SK-N-SH (cell line): Measurements from ENCODE around the gene KLHL2. TPM values are rescaled to one million over a fixed set of nuclear protein-coding genes. Genes with fewer than 3 reads are reported as not detected.

Experiments
- CTCF ChIA-PET: fragments of 300-600, 350-600 bp; formaldehyde crosslinking; extraction: SDS; loops from one replicate; lab custom pipeline; 2021; lab: Yijun Ruan, JAX
- POLR2A ChIA-PET: fragments of 350-600 bp; sonication (Branson Sonifier 250); formaldehyde crosslinking; extraction: SDS; loops from one replicate; lab custom pipeline; 2020; ENCODE audit warnings: antibody characterized with exemption, inconsistent platforms; lab: Yijun Ruan, JAX
- DNase-seq: peaks from one replicate; pipeline ENCODE4 v3.0.0; 2012
- H2AFZ ChIP-seq: fragments of 200-600 bp; sonication (generic); 2 replicates; pipeline ENCODE4 v1.8.1; 2016; ENCODE audit warnings: antibody characterized with exemption, mild to moderate bottlenecking, low read depth
- H3F3A ChIP-seq: fragments of 200-600 bp; sonication (generic); replicated peaks from 2 replicates; pipeline ENCODE3; 2016; ENCODE audit warnings: antibody characterized with exemption, mild to moderate bottlenecking; ENCODE audit not compliant: insufficient read depth
- H3K27ac ChIP-seq, 2 experiments: fragments of 200-500 bp in 1 of 2; fragments of 200-600 bp in 1 of 2; sonication (Bioruptor generic) in 1 of 2; sonication (generic), shearing (Covaris generic) in 1 of 2; 2 replicates each; pipeline versions ENCODE4 v1.5.1 to v1.6.1; 2014 to 2016; ENCODE audit warnings: low read depth in 2 of 2, inconsistent platforms in 1 of 2, low read length in 1 of 2, mild to moderate bottlenecking in 1 of 2, mixed read lengths in 1 of 2
- H3K27me3 ChIP-seq: fragments of 200-600 bp; sonication (generic), shearing (Covaris generic); 2 replicates; pipeline ENCODE4 v1.6.1; 2016; ENCODE audit warnings: mixed run types; ENCODE audit not compliant: insufficient read depth
- H3K36me3 ChIP-seq, 2 experiments: fragments of 200-500 bp in 1 of 2; fragments of 200-600 bp in 1 of 2; sonication (Bioruptor generic) in 1 of 2; sonication (generic) in 1 of 2; replicated peaks in 1 of 2; 2 replicates each; pipeline versions ENCODE3 to v1.5.1; 2014 to 2016; ENCODE audit warnings: low read length in 1 of 2, mild to moderate bottlenecking in 1 of 2; ENCODE audit not compliant: insufficient read depth in 2 of 2, control insufficient read depth in 1 of 2
- H3K4me1 ChIP-seq, 2 experiments: fragments of 200-500 bp in 1 of 2; fragments of 200-600 bp in 1 of 2; sonication (Bioruptor generic) in 1 of 2; sonication (generic), shearing (Covaris generic) in 1 of 2; 2 replicates each; pipeline versions ENCODE4 v1.5.1 to v1.6.1; 2014 to 2016; ENCODE audit warnings: low read depth in 1 of 2, low read length in 1 of 2, mixed run types in 1 of 2; ENCODE audit not compliant: insufficient read depth in 2 of 2, control insufficient read depth in 1 of 2
- H3K4me2 ChIP-seq: fragments of 200-600 bp; sonication (generic), shearing (Covaris generic); 2 replicates; pipeline ENCODE4 v1.6.1; 2017; ENCODE audit warnings: mixed run types
- H3K4me3 ChIP-seq, 2 experiments: fragments of 200-500 bp in 1 of 2; fragments of 200-600 bp in 1 of 2; sonication (Bioruptor generic) in 1 of 2; sonication (generic), shearing (Covaris generic) in 1 of 2; 2 replicates each; pipeline versions ENCODE4 v1.5.1 to v1.8.1; 2014 to 2016; ENCODE audit warnings: low read depth in 2 of 2, inconsistent platforms in 1 of 2, low read length in 1 of 2, mild to moderate bottlenecking in 1 of 2, mixed read lengths in 1 of 2, moderate library complexity in 1 of 2
- H3K79me2 ChIP-seq: fragments of 200-600 bp; sonication (generic); 2 replicates; pipeline ENCODE4 v1.8.1; 2017; ENCODE audit warnings: mild to moderate bottlenecking; ENCODE audit not compliant: insufficient read depth
- H3K9ac ChIP-seq: fragments of 200-600 bp; sonication (generic); 2 replicates; pipeline ENCODE4 v1.6.1; 2017; ENCODE audit warnings: mixed run types
- H3K9me2 ChIP-seq: fragments of 200-600 bp; sonication (generic); 2 replicates; pipeline ENCODE4 v1.6.1; 2017; ENCODE audit warnings: mixed run types
- H3K9me3 ChIP-seq: fragments of 200-600 bp; sonication (generic); 2 replicates; pipeline ENCODE4 v1.6.1; 2017; ENCODE audit warnings: mixed run types, mild to moderate bottlenecking, moderate library complexity
- H4K20me1 ChIP-seq: fragments of 200-600 bp; sonication (generic); 2 replicates; pipeline ENCODE4 v1.6.1; 2017; ENCODE audit warnings: mild to moderate bottlenecking, mixed run types; ENCODE audit not compliant: insufficient read depth
- CHD2 ChIP-seq: fragments of 150-350 bp; IDR thresholded peaks from 2 replicates; pipeline ENCODE4 v1.6.1; 2018; ENCODE audit warnings: low read length; ENCODE audit not compliant: partially characterized antibody
- ELF1 ChIP-seq: IDR thresholded peaks from 2 replicates; pipeline ENCODE4 v1.4.0; 2012
- EP300 ChIP-seq, 2 experiments: IDR thresholded peaks; 2 replicates each; pipeline versions ENCODE4 v1.4.0 to v1.6.1; 2012; ENCODE audit warnings: borderline replicate concordance in 1 of 2, low read depth in 1 of 2, low read length in 1 of 2
- EZH2phosphoT487 ChIP-seq: fragments of 200-600 bp; sonication (generic); IDR thresholded peaks from 2 replicates; pipeline ENCODE4 v1.6.1; 2017; ENCODE audit warnings: low read depth, mixed run types, mild to moderate bottlenecking, antibody characterized with exemption, moderate library complexity, borderline replicate concordance
- FOXM1 ChIP-seq: IDR thresholded peaks from 2 replicates; pipeline ENCODE4 v1.4.0; 2012; ENCODE audit warnings: low read depth, mild to moderate bottlenecking
- GATA2 ChIP-seq: sonication (generic); formaldehyde crosslinking; IDR thresholded peaks from 2 replicates; pipeline ENCODE4 v1.5.0; 2020; ENCODE audit warnings: mild to moderate bottlenecking, missing genetic modification reagents
- IRF3 ChIP-seq: fragments of 150-350 bp; IDR thresholded peaks from 2 replicates; pipeline ENCODE4 v1.6.1; 2016; ENCODE audit warnings: mild to moderate bottlenecking, low read depth, low read length
- MAX ChIP-seq: IDR thresholded peaks from 2 replicates; pipeline ENCODE4 v1.4.0; 2012; ENCODE audit warnings: low read depth
- NFIC ChIP-seq: IDR thresholded peaks from 2 replicates; pipeline ENCODE4 v1.4.0; 2012; ENCODE audit warnings: borderline replicate concordance
- NRF1 ChIP-seq: IDR thresholded peaks from 2 replicates; pipeline ENCODE4 v1.6.1; 2012; ENCODE audit warnings: low read depth, mild to moderate bottlenecking, low read length
- RCOR1 ChIP-seq: fragments of 150-350 bp; IDR thresholded peaks from 2 replicates; pipeline ENCODE4 v1.6.1; 2017; ENCODE audit warnings: antibody characterized with exemption, low read length
- RFX5 ChIP-seq: IDR thresholded peaks from 2 replicates; pipeline ENCODE4 v1.6.1; 2012; ENCODE audit warnings: mild to moderate bottlenecking, improper control_type of control experiment, low read length
- SIN3A ChIP-seq: IDR thresholded peaks from 2 replicates; pipeline ENCODE4 v1.6.1; 2012; ENCODE audit warnings: low read depth, mild to moderate bottlenecking, low read length, moderate library complexity, borderline replicate concordance
- TCF12 ChIP-seq: IDR thresholded peaks from 2 replicates; pipeline ENCODE4 v1.4.0; 2012
- TEAD4 ChIP-seq: IDR thresholded peaks from 2 replicates; pipeline ENCODE4 v1.4.0; 2012; ENCODE audit warnings: mild to moderate bottlenecking, borderline replicate concordance; ENCODE audit not compliant: insufficient read depth
- USF2 ChIP-seq: fragments of 150-350 bp; IDR thresholded peaks from 2 replicates; pipeline ENCODE4 v1.6.1; 2017; ENCODE audit warnings: antibody characterized with exemption, low read length, low read depth, borderline replicate concordance
- YY1 ChIP-seq: IDR thresholded peaks from 2 replicates; pipeline ENCODE4 v1.4.0; 2012; ENCODE audit warnings: low read depth, mild to moderate bottlenecking
- polyA plus RNA-seq, 3 experiments: library from polyadenylated mRNA; depleted of rRNA; stranded (reverse); fragments of >200 nt; gene quantifications; 2 replicates each; pipeline ENCODE4 v1.2.3, GENCODE V29; 2012
- TF ChIP-seq, protein P1 (sequence below): IDR thresholded peaks from 2 replicates; pipeline ENCODE4; 2012
- TF ChIP-seq, protein P2 (sequence below): IDR thresholded peaks from 2 replicates; pipeline ENCODE4 v1.4.0; 2012; ENCODE audit warnings: low read depth, borderline replicate concordance

Gene KLHL2
- polyA plus RNA-seq, 1 of the 3 experiments (the other 2 are of a cell fraction) = 25.0 TPM

DNA sequence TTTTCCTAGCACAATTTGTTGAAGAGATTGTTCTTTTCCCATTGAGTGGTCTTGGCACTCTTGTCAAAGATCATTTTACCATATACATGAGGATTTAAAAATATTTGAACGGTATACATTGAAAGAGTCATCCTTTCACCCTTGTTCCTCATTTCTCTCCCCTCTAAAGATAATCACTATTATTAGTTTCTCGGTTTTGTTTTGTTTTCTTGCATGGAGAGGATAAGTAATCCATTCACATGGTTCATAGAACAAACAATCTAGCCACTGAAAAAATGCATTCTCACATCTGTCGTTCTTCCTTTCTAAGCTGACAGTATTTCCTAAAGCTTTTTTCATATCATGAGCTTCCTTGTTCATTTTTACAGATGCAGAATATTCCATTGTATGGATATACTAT, 80.9 kb downstream of the KLHL2 start (continued):
- no peak for TF ChIP-seq EZH2phosphoT487
- no peak for TF ChIP-seq SIN3A
- TF ChIP-seq, protein P1, sequence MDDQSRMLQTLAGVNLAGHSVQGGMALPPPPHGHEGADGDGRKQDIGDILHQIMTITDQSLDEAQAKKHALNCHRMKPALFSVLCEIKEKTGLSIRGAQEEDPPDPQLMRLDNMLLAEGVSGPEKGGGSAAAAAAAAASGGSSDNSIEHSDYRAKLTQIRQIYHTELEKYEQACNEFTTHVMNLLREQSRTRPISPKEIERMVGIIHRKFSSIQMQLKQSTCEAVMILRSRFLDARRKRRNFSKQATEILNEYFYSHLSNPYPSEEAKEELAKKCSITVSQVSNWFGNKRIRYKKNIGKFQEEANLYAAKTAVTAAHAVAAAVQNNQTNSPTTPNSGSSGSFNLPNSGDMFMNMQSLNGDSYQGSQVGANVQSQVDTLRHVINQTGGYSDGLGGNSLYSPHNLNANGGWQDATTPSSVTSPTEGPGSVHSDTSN = no peak
- no peak for TF ChIP-seq NRF1
- TF ChIP-seq TEAD4 = no peak
- no peak for TF ChIP-seq EP300 (IDR thresholded peaks at IDR 0.05; ENCODE audit: borderline replicate concordance in 1 of 2, low read depth in 1 of 2, low read length in 1 of 2)
- no peak for TF ChIP-seq USF2

GRCh38 chr4:165288639-165289422, 81.5 kb downstream of the KLHL2 start:
- no peak for DNase-seq
- Histone ChIP-seq H3K27me3 (no peaks in the 10 kb centered on the region), H3K9ac (no peak overlapping the region), H3K4me3 (no peak overlapping the region), H2AFZ (no peak overlapping the region), H3K4me2 (no peak overlapping the region), H3K9me3 (no peaks in the 10 kb centered on the region), H3K79me2 (peaks cover 7% of the 10 kb centered on the region; the same call in 1 of the 2 replicates), H3K4me1 (peaks cover 0 to 8% of the 10 kb centered on the region in 2 experiments; a peak in 2 of 4 replicates), H4K20me1 (no peaks in the 10 kb centered on the region), H3K9me2 (no peaks in the 10 kb centered on the region), H3K36me3 (peaks cover 0 to 18% of the 10 kb centered on the region in 2 experiments), H3K27ac (no peak overlapping the region), H3F3A (no peaks in the 10 kb centered on the region)
- POLR2A ChIA-PET = no interaction called here
- TF ChIP-seq YY1 (no peak), NFIC (0 out of 2 replicates have a peak, but pooled peaks have one; percentile 22), FOXM1 (no peak), RCOR1 (no peak)
- CTCF ChIA-PET = no interaction called here

GRCh38 chr4:165289423-165289785, 82.0 kb downstream of the KLHL2 start:
- peaks cover 0 to 8% of the 10 kb centered on the region in 2 experiments; a peak in 2 of 4 replicates for H3K4me1 ChIP-seq
- DNase-seq = no peak
- no peak overlapping the region for H2AFZ ChIP-seq
- no peaks in the 10 kb centered on the region for H3K27me3 ChIP-seq
- no peak overlapping the region for H3K4me3 ChIP-seq
- ChIA-PET CTCF (no interaction called here), POLR2A (no interaction called here)
- peaks cover 7% of the 10 kb centered on the region; the same call in 1 of the 2 replicates for H3K79me2 ChIP-seq
- H4K20me1 ChIP-seq = no peaks in the 10 kb centered on the region
- H3K36me3 ChIP-seq = peaks cover 3 to 12% of the 10 kb centered on the region in 2 experiments
- no peaks in the 10 kb centered on the region for H3K9me2 ChIP-seq
- H3K27ac ChIP-seq = no peak overlapping the region
- no peaks in the 10 kb centered on the region for H3K9me3 ChIP-seq
- no peaks in the 10 kb centered on the region for H3F3A ChIP-seq
- H3K9ac ChIP-seq = no peak overlapping the region
- H3K4me2 ChIP-seq = no peak overlapping the region
- TF ChIP-seq MAX = no peak
- TF ChIP-seq, protein P2, sequence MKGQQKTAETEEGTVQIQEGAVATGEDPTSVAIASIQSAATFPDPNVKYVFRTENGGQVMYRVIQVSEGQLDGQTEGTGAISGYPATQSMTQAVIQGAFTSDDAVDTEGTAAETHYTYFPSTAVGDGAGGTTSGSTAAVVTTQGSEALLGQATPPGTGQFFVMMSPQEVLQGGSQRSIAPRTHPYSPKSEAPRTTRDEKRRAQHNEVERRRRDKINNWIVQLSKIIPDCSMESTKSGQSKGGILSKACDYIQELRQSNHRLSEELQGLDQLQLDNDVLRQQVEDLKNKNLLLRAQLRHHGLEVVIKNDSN = no peak
- no peak for TF ChIP-seq USF2
- TF ChIP-seq RFX5 = no peak
- TF ChIP-seq CHD2 = no peak
- no peak for TF ChIP-seq ELF1
- TF ChIP-seq TCF12 = no peak
- no peak for TF ChIP-seq IRF3
- no peak for TF ChIP-seq GATA2 (CRISPR knock-in tag)
